Effector CD4-positive, alpha-beta T cell (primary cell): ENCODE measurements around the gene NTM.

Source experiments
- DNase-seq: peaks from one replicate; pipeline ENCODE4 v3.0.0-alpha.2; 2020

Gene NTM

DNA sequence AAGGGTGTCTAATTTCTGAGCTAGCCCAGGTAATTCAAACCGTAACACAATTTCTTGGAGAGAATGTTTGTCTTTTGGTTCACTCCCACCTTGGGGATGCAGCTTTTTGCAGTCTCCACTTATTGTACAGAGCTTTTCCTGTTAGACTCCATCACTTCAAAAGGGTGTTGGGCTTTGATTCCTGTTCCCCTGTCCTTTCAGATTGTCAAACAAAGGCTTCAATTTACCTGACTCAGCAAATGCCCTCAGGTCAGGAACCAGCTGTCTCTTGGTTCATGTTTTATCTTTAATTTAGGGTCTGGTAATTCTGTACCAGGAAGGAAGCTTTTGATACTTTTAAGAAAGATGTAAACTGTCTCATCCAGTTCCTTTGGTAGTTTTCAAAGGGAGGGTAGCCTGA, 880.6 kb downstream of the NTM start:
- no peak for DNase-seq

- DNase-seq = no peak
Measured at GRCh38 chr11:132253469-132254264, 883.3 kb downstream of the NTM start.

GRCh38 chr11:132254906-132255305, 884.5 kb downstream of the NTM start:
- DNase-seq = no peak

DNA sequence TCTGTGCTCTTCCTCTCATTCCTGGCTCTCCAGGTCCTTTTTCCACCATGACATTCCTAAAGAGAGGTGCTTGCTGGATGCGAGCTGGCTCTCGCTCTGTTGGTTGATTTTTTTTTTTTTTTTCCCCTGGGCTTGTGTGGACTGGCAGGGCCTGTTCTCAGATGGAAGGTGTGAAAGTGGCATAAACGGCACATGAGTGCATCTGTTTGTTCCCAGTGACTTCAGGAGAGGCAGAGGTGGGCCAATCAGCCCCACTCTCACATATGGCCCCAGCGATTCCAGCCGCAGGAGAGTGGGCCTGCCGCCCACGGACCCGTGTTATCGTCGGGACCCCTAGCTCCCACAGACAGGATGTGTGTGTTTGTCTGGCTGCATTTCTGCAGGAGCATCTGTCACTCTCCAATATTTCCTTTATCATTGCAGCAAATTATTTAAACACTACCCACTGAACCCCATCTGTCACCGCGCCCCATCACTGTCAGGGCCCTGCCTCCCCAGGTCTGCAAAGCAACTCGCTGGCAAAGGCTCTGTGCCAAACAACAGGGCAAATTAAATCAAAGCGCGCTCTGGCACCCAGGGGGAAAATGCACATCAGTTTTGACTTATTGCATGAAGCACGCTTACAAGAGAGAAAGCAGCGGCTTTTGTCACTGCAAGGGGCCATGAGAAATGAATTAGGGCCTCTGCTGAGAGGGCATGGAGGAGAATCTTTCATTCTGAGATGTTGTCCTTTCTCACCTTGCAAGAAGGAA, 886.3 kb downstream of the NTM start:
- no peak for DNase-seq

GRCh38 chr11:132257871-132258270, 887.5 kb downstream of the NTM start:
- no peak for DNase-seq

- DNase-seq = no peak
Measured at GRCh38 chr11:132258875-132259274, 888.5 kb downstream of the NTM start.

- no peak for DNase-seq
Measured at GRCh38 chr11:132260636-132261035, 890.2 kb downstream of the NTM start.

DNA sequence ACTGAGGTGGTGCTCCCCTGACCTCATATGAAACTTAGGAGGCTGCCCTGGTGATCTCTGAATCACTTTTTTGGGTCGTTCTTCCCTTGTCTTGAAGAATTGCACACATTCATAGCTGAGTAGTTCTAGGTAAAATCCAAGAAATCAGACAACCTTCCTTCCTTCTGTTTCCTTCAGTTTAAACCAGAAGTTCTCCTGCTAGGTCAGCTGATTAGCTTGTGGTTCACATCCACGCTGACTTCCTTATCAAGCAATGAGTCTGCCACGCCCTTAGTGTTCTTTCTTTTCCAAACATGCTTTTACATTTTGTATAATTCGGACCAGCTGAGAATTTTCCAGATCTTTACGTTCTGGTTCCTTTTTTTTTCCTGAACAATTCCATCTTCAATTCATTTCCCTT, 892.8 kb downstream of the NTM start:
- no peak for DNase-seq

- no peak for DNase-seq
Measured at GRCh38 chr11:132263875-132264274, 893.5 kb downstream of the NTM start.

- DNase-seq = no peak
Measured at GRCh38 chr11:132264616-132265015, 894.2 kb downstream of the NTM start.

- no peak for DNase-seq
Measured at GRCh38 chr11:132278801-132279574, 908.6 kb downstream of the NTM start.

DNA sequence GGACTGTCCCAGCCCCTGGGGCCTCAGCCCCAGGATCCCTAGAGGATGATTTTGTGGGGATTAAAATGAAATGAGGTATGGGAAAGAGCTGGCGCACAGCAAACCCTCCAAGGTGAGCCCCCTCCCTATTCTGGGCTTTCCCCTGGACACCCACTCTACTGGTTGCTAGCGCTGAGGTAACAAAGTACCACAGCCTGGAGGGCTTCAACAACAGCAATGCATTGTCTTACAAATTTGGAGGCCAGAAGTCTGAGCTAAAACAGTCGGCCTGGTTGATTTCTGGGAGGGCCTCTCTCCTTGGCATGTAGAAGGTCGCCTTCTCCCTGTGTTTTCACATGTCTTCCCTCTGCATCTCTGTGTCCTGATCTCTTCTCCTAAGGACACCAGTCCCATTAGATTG, 913.6 kb downstream of the NTM start:
- DNase-seq = no peak

- DNase-seq = no peak
Measured at GRCh38 chr11:132284611-132285010, 914.2 kb downstream of the NTM start.

GRCh38 chr11:132285631-132286030, 915.2 kb downstream of the NTM start:
- DNase-seq = no peak

DNA sequence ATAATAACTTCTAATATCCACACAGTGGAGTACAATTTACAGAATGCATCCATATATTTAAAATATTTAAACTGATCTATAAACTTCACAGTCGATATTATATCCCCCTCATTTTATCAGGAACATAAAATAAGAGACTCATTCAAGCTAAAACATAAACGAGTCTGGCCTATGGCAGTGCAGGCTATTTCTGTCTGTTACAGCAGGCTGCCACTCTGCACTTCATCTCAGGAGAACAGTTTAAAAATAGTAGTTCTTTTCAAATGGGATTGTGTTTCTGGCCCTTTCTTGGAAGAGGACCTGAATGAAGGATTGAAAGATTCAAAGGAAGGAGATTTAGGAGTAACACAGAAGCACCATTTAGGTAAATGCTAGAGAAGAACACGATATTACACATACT, 915.7 kb downstream of the NTM start:
- DNase-seq = no peak

- DNase-seq = no peak
Measured at GRCh38 chr11:132288036-132288435, 917.6 kb downstream of the NTM start.

DNA sequence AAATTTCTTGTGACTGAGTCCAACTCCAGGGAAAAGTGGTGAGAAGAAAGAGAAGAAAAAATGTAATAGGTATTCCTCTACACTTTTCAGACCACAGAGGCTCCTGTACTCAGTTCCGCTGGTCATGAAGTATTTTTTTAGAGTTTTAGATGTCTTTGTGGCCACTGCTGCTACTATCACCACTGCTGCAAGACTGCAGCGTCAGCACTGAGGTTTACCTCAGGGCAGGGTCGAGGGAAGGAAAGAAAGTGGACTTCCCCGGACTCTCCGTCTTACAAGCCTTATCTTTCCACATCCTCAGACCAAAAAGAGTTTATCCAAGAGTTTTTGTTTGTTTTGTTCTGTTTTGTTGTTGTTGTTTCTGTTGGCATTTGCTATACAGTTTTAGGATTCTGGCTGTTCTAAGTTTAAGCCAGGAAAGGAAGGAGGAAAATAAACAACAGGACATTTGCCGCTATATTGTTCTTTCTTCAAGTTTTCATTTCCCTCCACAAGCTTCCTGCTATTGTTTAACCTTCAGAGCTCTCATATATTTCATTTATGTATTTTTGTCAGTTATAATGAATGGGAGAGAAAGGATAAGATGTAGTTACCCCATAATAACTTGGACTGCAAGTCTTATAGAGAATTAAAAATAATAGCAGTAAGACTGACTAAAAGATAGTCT, 919.3 kb downstream of the NTM start:
- no peak for DNase-seq

DNA sequence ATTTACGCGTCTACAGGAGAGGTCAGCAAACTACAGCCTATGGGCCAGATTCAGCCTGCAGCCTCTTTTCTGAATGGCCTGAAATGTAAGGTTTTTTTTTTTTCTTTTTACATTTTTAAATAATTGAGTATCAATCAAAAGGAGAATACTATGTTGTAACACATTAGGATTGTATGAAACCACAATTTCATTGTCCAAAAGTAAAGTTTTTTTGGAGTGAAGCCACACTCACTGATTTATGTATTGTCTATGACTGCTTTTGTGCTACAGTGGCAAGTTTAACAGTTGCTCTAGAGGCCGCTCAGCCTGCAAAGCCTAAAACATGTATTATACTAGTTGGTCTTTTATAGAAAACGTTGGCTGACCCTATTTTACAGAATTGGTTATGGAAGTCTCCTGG, 923.2 kb downstream of the NTM start:
- no peak for DNase-seq

DNA sequence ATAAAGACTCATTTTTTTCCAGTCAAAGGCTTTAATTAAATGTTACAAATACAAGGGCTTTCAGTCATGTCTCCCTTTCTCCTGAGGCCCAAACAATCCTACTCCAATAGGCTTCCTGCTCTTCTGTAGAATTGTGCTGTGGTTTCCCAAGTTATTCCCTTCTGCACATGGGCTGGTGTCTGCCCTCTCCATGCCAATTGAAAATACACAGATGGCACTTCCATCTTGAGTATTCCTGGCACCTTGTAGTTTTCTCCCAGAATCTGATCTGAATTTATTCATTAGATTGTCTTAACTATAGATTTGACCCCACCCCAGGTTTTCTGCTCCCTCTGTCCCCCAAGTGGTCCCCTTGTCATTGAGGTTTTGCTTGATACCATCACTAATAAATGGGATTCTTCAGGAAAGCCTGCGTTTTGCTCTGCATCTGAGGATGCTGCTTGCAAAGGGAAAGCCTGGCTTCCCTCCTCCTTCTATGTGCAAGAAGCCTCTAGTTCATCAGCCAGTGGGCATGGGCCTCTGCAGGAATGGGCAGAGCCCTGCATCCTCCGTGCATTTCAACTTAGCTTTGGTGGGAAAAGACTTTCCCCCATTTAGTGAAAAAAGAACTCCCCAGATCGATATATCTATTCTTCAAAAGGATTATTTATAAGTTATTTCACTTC, 926.7 kb downstream of the NTM start:
- no peak for DNase-seq

DNA sequence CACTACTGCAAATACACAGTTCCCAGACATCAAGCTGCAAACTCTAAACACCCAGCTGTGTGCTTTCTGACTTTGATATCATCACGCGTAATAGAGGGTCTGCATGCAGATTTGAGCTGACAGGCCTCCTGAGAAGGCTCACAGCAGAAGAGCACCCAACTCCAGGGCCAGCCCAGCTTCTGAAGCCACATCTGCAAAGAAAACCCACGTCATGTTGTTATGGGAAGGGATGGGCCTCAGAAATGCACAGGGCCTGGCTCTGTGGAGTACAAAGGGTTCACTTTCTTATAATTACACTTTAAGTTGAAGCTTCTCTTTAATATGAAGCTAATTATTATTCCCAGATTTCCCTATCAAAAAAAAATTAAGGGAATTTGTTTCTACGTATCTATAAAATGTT, 927.9 kb downstream of the NTM start:
- DNase-seq = no peak

GRCh38 chr11:132300283-132300682, 929.9 kb downstream of the NTM start:
- DNase-seq = no peak

DNA sequence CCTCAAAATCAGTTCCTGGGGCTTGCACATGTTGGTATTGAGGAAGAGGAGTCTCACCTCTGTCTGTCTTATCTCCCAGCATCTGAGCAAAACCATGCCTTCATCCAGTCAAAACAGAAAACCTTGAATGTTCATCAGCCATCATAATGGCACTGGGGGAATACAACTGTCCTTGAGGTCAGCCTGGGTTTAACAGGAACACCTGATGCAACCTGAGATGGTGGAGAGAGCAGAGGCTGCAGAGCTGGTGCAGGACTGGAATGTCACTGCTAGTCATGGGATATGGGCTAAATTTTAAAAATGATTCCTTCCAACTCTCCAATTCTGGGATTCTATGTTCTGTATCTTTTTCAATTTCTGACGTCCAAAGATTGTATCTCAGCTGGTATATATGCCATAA, 931.0 kb downstream of the NTM start:
- no peak for DNase-seq

DNA sequence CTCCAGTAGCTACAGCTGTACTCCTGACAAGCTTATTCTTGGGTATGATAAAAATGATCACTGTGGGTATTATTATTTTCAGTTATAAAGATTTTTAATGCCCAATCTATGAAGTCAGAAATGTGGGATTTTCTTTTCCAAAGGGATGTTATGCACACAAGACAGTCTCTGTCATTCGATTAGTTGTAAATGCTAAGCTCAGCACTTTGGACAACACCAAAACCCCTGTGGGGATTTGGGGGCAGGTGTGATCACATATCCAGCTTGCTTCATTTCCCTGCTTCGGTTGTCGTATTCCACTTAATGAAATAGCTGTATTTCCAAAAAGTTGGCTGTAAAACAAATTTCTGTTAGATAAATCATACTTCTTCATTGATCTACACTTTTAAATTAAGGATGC, 931.5 kb downstream of the NTM start:
- no peak for DNase-seq
